OCI-LY3 (cell line): ENCODE measurements around the gene TSC1.

Experiments
- H2AFZ ChIP-seq: fragments of 200-600, 300-600 bp; shearing (Covaris generic); 2 replicates; pipeline ENCODE4 v1.6.0; 2014; ENCODE audit warnings: antibody characterized with exemption, low read depth, low read length
- H3K27ac ChIP-seq: fragments of 200-600, 300-600 bp; sonication (generic); 2 replicates; pipeline ENCODE4 v1.5.1; 2014; ENCODE audit warnings: mild to moderate bottlenecking, low read length, moderate library complexity, mixed read lengths
- H3K27me3 ChIP-seq: fragments of 200-600, 300-600 bp; sonication (generic); 2 replicates; pipeline ENCODE4 v1.6.1; 2014; ENCODE audit warnings: low read depth, low read length, mixed read lengths
- H3K36me3 ChIP-seq: fragments of 200-600, 300-600 bp; sonication (generic); replicated peaks from 2 replicates; pipeline ENCODE3; 2014; ENCODE audit warnings: low read depth, low read length, mixed read lengths
- H3K4me1 ChIP-seq: fragments of 300-600, 200-600 bp; sonication (generic); 2 replicates; pipeline ENCODE4 v1.6.1; 2014; ENCODE audit warnings: low read length, mixed read lengths
- H3K4me2 ChIP-seq: fragments of 200-600, 300-600 bp; sonication (generic); 2 replicates; pipeline ENCODE4 v1.6.1; 2014; ENCODE audit warnings: low read length, mixed read lengths
- H3K4me3 ChIP-seq: fragments of 300-600, 200-600 bp; sonication (generic); 2 replicates; pipeline ENCODE4 v1.5.1; 2014; ENCODE audit warnings: antibody characterized with exemption, mild to moderate bottlenecking, low read length, moderate library complexity
- H3K79me2 ChIP-seq: fragments of 300-600, 200-600 bp; shearing (Covaris generic); 2 replicates; pipeline ENCODE4 v1.6.1; 2014; ENCODE audit warnings: mild to moderate bottlenecking, low read length, mixed read lengths
- H3K9ac ChIP-seq: fragments of 300-600, 200-600 bp; shearing (Covaris generic); 2 replicates; pipeline ENCODE4 v1.6.0; 2014; ENCODE audit warnings: mild to moderate bottlenecking, low read length, moderate library complexity
- H3K9me3 ChIP-seq: fragments of 200-600, 300-600 bp; shearing (Covaris generic); 2 replicates; pipeline ENCODE4 v1.6.1; 2014; ENCODE audit warnings: low read length, mixed read lengths; ENCODE audit not compliant: insufficient read depth
- H4K20me1 ChIP-seq: fragments of 200-600, 300-600 bp; sonication (generic); 2 replicates; pipeline ENCODE4 v1.6.1; 2016; ENCODE audit warnings: low read length, mixed read lengths; ENCODE audit not compliant: insufficient read depth
- CTCF ChIP-seq: fragments of 200-600, 300-600 bp; sonication (generic); IDR thresholded peaks from 2 replicates; pipeline ENCODE4 v1.5.1; 2014; ENCODE audit warnings: antibody characterized with exemption, low read length, low read depth
- EZH2phosphoT487 ChIP-seq: fragments of 200-600 bp; shearing (Covaris generic); IDR thresholded peaks from 2 replicates; pipeline ENCODE4 v1.6.1; 2018; ENCODE audit warnings: antibody characterized with exemption, mixed run types, low read depth

The TSC1 gene

DNA sequence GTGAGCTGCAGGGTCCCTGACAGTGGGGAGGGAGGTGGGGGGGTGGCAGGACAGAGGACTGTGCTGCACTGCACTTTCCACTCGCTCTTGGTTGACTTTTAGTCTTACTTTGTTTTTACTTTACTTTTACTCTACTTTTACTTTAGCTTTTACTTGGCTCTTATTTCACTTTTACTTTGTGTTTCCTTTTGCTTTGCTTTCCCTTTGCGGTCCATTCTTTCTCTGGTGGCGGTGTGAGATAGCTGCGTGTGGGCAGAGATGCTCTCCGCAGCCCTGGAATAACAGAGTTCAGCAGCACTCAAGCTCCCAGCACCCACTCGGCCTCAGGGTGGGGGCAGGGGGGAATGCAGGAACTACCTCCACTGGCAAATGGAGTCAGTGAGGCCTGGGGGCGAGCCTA is 71.0 kb downstream of the TSC1 start:
- no peaks in the 10 kb centered on the region for H3K36me3 ChIP-seq
- no peaks in the 10 kb centered on the region for H3K9me3 ChIP-seq
- no peak overlapping the region for H3K4me3 ChIP-seq
- TF ChIP-seq EZH2phosphoT487 (no peak), CTCF (no peak)
- peaks cover 6% of the 10 kb centered on the region; the same call in 1 of the 2 replicates for H3K4me1 ChIP-seq
- H3K79me2 ChIP-seq: no peaks in the 10 kb centered on the region
- H3K27me3 ChIP-seq: no peaks in the 10 kb centered on the region
- no peak overlapping the region for H3K4me2 ChIP-seq
- H4K20me1 ChIP-seq: no peaks in the 10 kb centered on the region
- no peak overlapping the region for H3K9ac ChIP-seq
- H3K27ac ChIP-seq: no peak overlapping the region
- H2AFZ ChIP-seq: no peak overlapping the region

GRCh38 chr9:132869266-132869665 is 75.2 kb downstream of the TSC1 start:
- Histone ChIP-seq H3K4me2 (no peak overlapping the region), H3K36me3 (no peaks in the 10 kb centered on the region), H3K4me3 (no peak overlapping the region), H3K79me2 (no peaks in the 10 kb centered on the region), H3K4me1 (no peaks in the 10 kb centered on the region), H4K20me1 (no peaks in the 10 kb centered on the region), H3K27me3 (no peaks in the 10 kb centered on the region), H3K9me3 (no peaks in the 10 kb centered on the region), H3K9ac (no peak overlapping the region), H2AFZ (no peak overlapping the region), H3K27ac (no peak overlapping the region)
- TF ChIP-seq CTCF (no peak), EZH2phosphoT487 (no peak)

DNA sequence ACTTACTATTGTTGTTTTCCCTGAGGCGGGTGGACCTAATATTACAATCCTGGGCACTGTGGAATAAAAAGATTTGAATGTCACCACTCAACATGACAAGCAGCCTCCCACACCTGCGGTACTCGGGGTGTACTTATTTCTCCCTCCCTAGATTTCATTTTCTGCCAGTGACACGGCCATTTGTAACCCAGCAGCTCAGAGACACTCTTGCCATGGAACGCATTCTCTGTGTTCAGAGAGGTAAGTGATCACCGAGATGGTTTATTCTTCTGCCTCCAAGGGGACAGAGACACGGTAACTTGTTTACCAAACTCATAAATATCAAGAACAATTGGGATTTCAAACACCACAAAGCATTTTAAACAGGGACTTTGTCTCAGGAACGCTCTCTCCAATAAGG is 77.5 kb downstream of the TSC1 start:
- H3K27ac ChIP-seq: no peak overlapping the region

GRCh38 chr9:132864691-132865090 is 79.7 kb downstream of the TSC1 start:
- Histone ChIP-seq H3K4me3 (no peak overlapping the region), H3K9ac (no peak overlapping the region), H3K79me2 (no peaks in the 10 kb centered on the region), H3K27ac (no peak overlapping the region), H3K27me3 (no peaks in the 10 kb centered on the region), H3K9me3 (no peaks in the 10 kb centered on the region), H3K4me1 (no peaks in the 10 kb centered on the region), H2AFZ (no peak overlapping the region), H3K4me2 (no peak overlapping the region), H4K20me1 (no peaks in the 10 kb centered on the region), H3K36me3 (no peaks in the 10 kb centered on the region)
- TF ChIP-seq CTCF: no peak
- no peak for TF ChIP-seq EZH2phosphoT487

More for the DNA sequence above, 77.5 kb downstream of the TSC1 start:
- Histone ChIP-seq H3K36me3 (no peaks in the 10 kb centered on the region), H3K4me2 (no peak overlapping the region), H3K4me3 (no peak overlapping the region), H3K79me2 (no peaks in the 10 kb centered on the region), H3K9ac (no peak overlapping the region), H3K27me3 (no peaks in the 10 kb centered on the region), H2AFZ (no peak overlapping the region), H4K20me1 (no peaks in the 10 kb centered on the region), H3K9me3 (no peaks in the 10 kb centered on the region), H3K4me1 (no peaks in the 10 kb centered on the region)
- TF ChIP-seq CTCF (no peak), EZH2phosphoT487 (no peak)
